OCI-LY1 (cell line): ENCODE measurements around the gene PTK7.

Experiments used
- CTCF ChIP-seq: fragments of 200-600 bp; sonication (generic), shearing (Covaris generic); IDR thresholded peaks from 2 replicates; pipeline ENCODE4 v1.5.1; 2017; ENCODE audit warnings: mild to moderate bottlenecking, antibody characterized with exemption, low read length, moderate library complexity, mixed read lengths
- EZH2 ChIP-seq: fragments of 200-600 bp; sonication (generic), shearing (Covaris generic); IDR thresholded peaks from 2 replicates; pipeline ENCODE4 v1.8.0; 2017; ENCODE audit warnings: borderline replicate concordance, mixed run types, mild to moderate bottlenecking, antibody characterized with exemption, low read length, moderate library complexity, mixed read lengths

- peak; percentile 67 for TF ChIP-seq CTCF
- no peak for TF ChIP-seq EZH2
Measured at GRCh38 chr6:43129434-43130194, 53.5 kb downstream of the PTK7 start.
